Sigmoid colon (tissue), 4 donors: ENCODE data around the gene CALML6.

Source experiments
- EP300 ChIP-seq, 4 donors: sonication (generic); formaldehyde crosslinking; IDR thresholded peaks; one replicate each; pipeline ENCODE4 v1.6.1; 2017; ENCODE audit warnings: antibody characterized with exemption in 4 of 4
- POLR2A ChIP-seq, 2 donors: fragments of 450-650 bp; IDR thresholded peaks; one replicate each; pipeline ENCODE4 v1.6.1; 2016; ENCODE audit warnings: antibody characterized with exemption in 2 of 2, mild to moderate bottlenecking in 2 of 2, moderate library complexity in 2 of 2
- POLR2AphosphoS5 ChIP-seq, 4 donors: sonication (generic); formaldehyde crosslinking; IDR thresholded peaks; one replicate each; pipeline ENCODE4 v1.6.1; 2017; ENCODE audit warnings: antibody characterized with exemption in 4 of 4
- TF ChIP-seq, protein P1 (sequence below), 4 experiments: fragments of 450-650 bp in 3 of 4; fragments of 200-600 bp in 1 of 4; IDR thresholded peaks; one replicate each; pipeline ENCODE4 v1.5.1; 2016 to 2019; ENCODE audit warnings: antibody characterized with exemption in 4 of 4, mild to moderate bottlenecking in 3 of 4, moderate library complexity in 2 of 4

DNA sequence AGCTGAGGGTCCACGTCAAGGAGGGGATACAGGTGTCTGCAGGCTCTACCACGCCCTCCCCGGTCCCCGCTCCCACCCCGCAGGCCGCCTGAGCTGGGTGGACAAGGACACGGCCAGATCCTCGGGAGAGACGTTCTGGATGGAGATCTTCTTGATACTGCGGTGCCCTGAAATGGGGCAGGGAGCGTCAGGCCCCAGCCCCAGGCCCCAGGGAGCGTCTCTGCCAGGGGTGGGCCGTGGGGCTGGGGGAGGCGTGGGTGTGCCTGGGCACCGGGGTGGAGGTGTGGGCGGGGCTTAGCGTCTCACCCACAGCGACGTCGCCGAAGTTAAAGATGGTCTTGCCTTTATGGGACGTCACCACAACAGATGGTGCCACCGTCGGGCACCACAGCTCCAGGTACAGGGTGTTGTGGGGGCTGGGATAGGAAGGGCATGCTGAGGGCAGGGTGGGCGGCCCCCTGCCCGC is 11.3 kb downstream of the CALML6 start:
- TF ChIP-seq, protein P1, sequence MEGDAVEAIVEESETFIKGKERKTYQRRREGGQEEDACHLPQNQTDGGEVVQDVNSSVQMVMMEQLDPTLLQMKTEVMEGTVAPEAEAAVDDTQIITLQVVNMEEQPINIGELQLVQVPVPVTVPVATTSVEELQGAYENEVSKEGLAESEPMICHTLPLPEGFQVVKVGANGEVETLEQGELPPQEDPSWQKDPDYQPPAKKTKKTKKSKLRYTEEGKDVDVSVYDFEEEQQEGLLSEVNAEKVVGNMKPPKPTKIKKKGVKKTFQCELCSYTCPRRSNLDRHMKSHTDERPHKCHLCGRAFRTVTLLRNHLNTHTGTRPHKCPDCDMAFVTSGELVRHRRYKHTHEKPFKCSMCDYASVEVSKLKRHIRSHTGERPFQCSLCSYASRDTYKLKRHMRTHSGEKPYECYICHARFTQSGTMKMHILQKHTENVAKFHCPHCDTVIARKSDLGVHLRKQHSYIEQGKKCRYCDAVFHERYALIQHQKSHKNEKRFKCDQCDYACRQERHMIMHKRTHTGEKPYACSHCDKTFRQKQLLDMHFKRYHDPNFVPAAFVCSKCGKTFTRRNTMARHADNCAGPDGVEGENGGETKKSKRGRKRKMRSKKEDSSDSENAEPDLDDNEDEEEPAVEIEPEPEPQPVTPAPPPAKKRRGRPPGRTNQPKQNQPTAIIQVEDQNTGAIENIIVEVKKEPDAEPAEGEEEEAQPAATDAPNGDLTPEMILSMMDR (IDR thresholded peaks at IDR 0.05) = no peak
- TF ChIP-seq POLR2AphosphoS5 (IDR thresholded peaks at IDR 0.05) = no peak
- no peak for TF ChIP-seq POLR2A (IDR thresholded peaks at IDR 0.05)
- no peak for TF ChIP-seq EP300 (IDR thresholded peaks at IDR 0.05)
